Measurements from ENCODE around the gene PPM1B. TPM values are rescaled to one million over a fixed set of nuclear protein-coding genes. Genes with fewer than 3 reads are reported as not detected.

The PPM1B gene
- total and polyA plus RNA-seq, 10 of the 15 experiments (the other 5 are each of a cell fraction or from before 2014, with no cell fraction given) = 12.5 to 53.4 (median 33.7) TPM

GRCh38 chr2:44273076-44273475 is 104.4 kb downstream of the PPM1B start:
- BruUV-seq (replicated peaks) = no TSS peak

More at GRCh38 chr2:44273076-44273475, 104.4 kb downstream of the PPM1B start:
- in situ Hi-C loops (cut with MboI) (no loop called here), intact Hi-C loops (cut with micrococcal nuclease; ENCODE audit: unreplicated experiment) (no loop called here)
- Histone ChIP-seq H3K79me2 (ENCODE audit: control insufficient read depth, insufficient read depth, low read length) (no peaks in the 10 kb centered on the region), H3K27ac (ENCODE audit: control insufficient read depth, insufficient read depth) (no peak overlapping the region), H3K9ac (ENCODE audit: control insufficient read depth, insufficient read depth, low read length) (no peak overlapping the region), H3K27me3 (replicated peaks in 1 of 2; ENCODE audit: control insufficient read depth in 2 of 2, insufficient read depth in 2 of 2, low read length in 1 of 2) (no peaks in the 10 kb centered on the region), H3K4me2 (ENCODE audit: control insufficient read depth, insufficient read depth) (no peak overlapping the region), H3K4me1 (ENCODE audit: control insufficient read depth, insufficient read depth, low read length) (no peaks in the 10 kb centered on the region), H3K4me3 (no peak overlapping the region), H2AFZ (ENCODE audit: control insufficient read depth, low read depth, low read length) (no peak overlapping the region), H3K9me3 (replicated peaks; ENCODE audit: control insufficient read depth, insufficient read depth, low read length) (no peaks in the 10 kb centered on the region), H4K20me1 (ENCODE audit: control insufficient read depth, insufficient read depth) (no peaks in the 10 kb centered on the region), H3K36me3 (ENCODE audit: control insufficient read depth in 2 of 2, insufficient read depth in 2 of 2, low read length in 1 of 2) (no peaks in the 10 kb centered on the region)
- ChIA-PET SMC1A (ENCODE audit: uncharacterized antibody, unreplicated experiment) (interaction anchor here (1.0 kb wide), 1 partner anchor 43 kb away, joined by 3 read pairs; no protein-coding TSS in a partner anchor), RAD21 (ENCODE audit: unreplicated experiment) (no interaction called here), POLR2A (no interaction called here), CTCF (interaction anchor here (1.1 to 1.3 kb wide), 2 partner anchors 23 to 28 kb away, joined by 3 to 4 read pairs; no protein-coding TSS in a partner anchor)
- no peak for DNase-seq (ENCODE audit: low read depth, low spot score)
- no peak for ATAC-seq
- no peak for FAIRE-seq
- WGBS (ENCODE audit: insufficient coverage, insufficient replicate concordance, low lambda C conversion rate, missing lambda C conversion rate) = 25% methylated on average over 3 of the region's 3 CpGs
- TF ChIP-seq MEF2B (IDR thresholded peaks at IDR 0.05; ENCODE audit: partially characterized antibody, poor library complexity, severe bottlenecking) = no peak
- TF ChIP-seq JUND (IDR thresholded peaks at IDR 0.05; ENCODE audit: low read depth, low read length) = no peak
- no peak for TF ChIP-seq CBX5 (IDR thresholded peaks at IDR 0.05; ENCODE audit: low read depth)
- TF ChIP-seq TCF3 (IDR thresholded peaks at IDR 0.05; ENCODE audit: borderline replicate concordance, insufficient read depth, low read depth, low read length) = no peak
- no peak for TF ChIP-seq ZBTB11 (CRISPR knock-in tag; IDR thresholded peaks at IDR 0.05)
- no peak for TF ChIP-seq SP1 (IDR thresholded peaks at IDR 0.05; ENCODE audit: low read depth, low read length)
- no peak for TF ChIP-seq TARDBP (IDR thresholded peaks at IDR 0.05; ENCODE audit: borderline replicate concordance)
- TF ChIP-seq TCF12 (IDR thresholded peaks at IDR 0.05; ENCODE audit: low read depth, low read length) = no peak
- TF ChIP-seq KDM1A (IDR thresholded peaks at IDR 0.05; ENCODE audit: borderline replicate concordance) = no peak
- no peak for TF ChIP-seq HDGF (IDR thresholded peaks at IDR 0.05)
- TF ChIP-seq CEBPZ (IDR thresholded peaks at IDR 0.05; ENCODE audit: low read depth, low read length) = no peak
- no peak for TF ChIP-seq NR2C2 (IDR thresholded peaks at IDR 0.05; ENCODE audit: borderline replicate concordance, control insufficient read depth, insufficient read length, low read depth)

Data from GM12878 (cell line).